Inflammatory macrophage treated with lipopolysaccharide for 1 hour (primary cell): ENCODE data around the gene CHEK1.

Source experiments
- DNase-seq, 2 donors: peaks; one replicate each; pipeline ENCODE4 v3.0.0-alpha.2; 2020 to 2022

Gene CHEK1

GRCh38 chr11:125627236-125627910, 2.4 kb downstream of the CHEK1 start:
- DNase-seq = no peak

DNA sequence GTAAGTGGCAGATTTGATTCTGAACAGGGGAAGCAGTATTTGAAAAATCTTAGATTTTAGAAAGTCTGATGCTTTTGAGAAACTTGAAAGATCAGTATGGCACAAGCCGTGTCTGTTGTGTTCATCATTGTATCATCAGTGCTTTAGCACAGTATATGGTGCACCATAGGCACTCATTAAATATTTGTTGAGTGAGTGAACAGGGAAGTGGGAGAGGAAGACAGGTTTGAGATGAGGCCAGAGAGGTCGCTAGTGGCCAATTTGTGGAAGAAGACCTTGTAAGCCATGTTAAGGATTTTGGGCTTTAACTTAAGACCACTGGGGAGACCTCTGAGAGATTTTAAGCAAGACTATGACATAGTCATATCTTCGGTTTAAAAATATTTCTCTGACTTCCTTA, 12.9 kb downstream of the CHEK1 start:
- no peak for DNase-seq

DNA sequence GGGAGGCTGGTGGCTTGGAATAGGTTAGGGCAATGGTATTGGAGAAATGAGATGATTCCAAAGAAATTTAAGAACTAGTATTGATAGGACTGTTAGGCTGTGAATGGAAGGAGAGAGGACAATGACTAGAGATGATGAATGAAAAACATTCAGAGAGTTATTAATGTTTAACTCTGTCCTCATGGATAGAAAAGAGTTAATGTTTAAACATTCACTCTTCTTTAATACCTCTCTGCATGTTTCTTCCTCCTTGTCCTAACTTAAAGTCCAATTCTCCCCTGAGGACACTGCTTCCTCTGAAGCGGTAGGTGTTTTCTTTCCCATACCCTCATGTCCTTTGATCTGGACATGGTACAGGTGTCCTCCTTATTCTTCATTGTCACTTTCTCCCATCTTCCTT, 13.4 kb downstream of the CHEK1 start:
- no peak for DNase-seq

- no peak for DNase-seq
Measured at GRCh38 chr11:125645871-125646270, 20.9 kb downstream of the CHEK1 start.

GRCh38 chr11:125649465-125650166, 24.7 kb downstream of the CHEK1 start:
- no peak for DNase-seq

DNA sequence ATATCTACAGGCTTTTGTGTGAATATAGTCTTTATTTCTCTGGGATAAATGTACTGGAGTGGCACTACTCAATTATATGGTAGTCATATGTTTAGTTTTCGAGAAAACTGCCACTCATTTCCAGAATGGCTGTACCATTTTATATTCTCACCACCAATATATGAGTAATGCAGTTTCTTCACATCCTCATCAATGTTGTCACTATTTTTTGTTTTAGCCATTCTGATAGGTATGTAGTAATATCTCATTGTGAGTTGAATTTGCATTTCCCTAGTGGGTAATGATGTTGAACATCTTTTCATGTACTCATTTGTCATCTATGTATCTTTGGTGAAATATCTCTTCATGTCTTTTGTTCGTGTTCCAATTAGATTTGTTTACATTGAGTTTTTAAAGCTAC, 37.7 kb downstream of the CHEK1 start:
- no peak for DNase-seq

DNA sequence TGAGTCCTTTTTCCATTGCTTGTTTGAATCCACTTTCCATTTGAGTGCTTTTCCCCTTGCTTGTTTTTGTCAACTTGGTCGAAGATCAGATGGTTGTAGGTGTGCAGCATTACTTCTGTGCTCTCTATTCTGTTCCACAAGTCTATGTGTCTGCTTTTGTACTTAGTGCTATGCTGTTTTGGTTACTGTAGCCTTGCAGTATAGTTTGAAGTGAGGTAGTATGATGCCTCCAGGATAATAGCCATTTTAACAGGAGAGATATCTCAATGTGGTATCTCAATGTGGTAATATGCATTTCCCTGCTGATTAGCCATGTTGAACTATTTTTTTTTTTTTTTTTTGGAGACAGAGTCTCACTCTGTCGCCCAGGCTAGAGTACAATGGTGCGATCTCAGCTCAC, 38.9 kb downstream of the CHEK1 start:
- DNase-seq = no peak

GRCh38 chr11:125667151-125667550, 42.2 kb downstream of the CHEK1 start:
- DNase-seq = no peak

GRCh38 chr11:125670172-125670571, 45.2 kb downstream of the CHEK1 start:
- no peak for DNase-seq

- no peak for DNase-seq
Measured at GRCh38 chr11:125671561-125671960, 46.6 kb downstream of the CHEK1 start.

DNA sequence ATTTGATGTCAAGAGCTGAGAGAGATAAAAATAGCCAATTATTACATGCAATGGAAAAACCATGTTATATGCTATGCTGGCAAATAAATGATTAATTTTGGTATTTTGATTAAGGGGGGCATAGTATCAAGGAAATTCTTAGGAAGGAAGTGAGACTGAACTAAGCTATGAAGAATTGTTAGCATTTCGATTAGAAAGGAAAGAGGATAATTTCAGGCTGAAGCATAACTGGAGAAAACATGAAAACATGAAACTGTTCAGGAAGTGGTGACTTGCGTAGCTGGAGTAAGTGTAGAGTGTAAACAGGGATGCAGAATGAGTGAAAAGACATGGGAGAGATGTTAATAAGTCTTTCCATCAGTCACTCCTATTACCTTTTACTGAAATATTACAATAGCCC, 49.2 kb downstream of the CHEK1 start:
- no peak for DNase-seq

DNA sequence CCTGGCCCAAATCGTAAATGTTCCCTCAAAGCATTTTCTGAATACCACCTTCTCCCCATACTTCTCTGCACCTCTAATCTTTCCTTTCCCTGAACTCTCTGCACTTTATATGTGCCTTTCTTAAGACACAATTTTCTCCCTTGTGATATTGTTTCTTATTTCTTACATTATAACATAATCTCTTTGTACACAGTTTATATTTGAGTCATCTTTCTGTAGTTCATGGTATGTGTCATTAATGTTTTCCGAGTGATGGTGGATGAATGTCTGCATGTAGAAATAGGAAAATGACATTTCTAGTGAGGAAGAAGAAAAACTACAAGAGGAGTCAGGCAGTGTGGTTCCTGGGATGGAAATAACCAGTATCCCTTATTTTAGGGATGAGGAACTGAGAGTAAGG, 50.2 kb downstream of the CHEK1 start:
- no peak for DNase-seq

- DNase-seq = no peak
Measured at GRCh38 chr11:125679397-125679796, 54.4 kb downstream of the CHEK1 start.

- DNase-seq = no peak
Measured at GRCh38 chr11:125679837-125680236, 54.9 kb downstream of the CHEK1 start.

DNA sequence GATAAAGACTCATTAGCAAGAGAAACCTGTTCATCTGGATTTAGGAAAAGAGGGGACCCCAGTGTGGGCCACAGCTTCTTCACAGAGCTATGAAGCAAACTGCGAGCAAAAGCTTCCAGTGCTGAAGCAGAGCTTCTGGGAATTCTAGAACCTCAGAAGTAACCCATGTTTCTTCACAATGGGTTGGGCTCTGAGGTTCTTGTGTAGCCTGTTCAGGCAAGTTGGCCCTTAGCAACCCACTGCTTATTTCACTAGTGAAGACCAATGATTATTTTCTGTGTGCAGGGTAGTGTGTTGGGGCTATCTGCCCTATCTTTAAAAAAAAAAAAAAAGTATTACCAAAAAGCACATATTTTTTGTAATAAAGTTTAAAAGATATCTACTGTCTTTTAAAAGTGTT, 55.8 kb downstream of the CHEK1 start, which contains the start of gene ACRV1:
Gene ACRV1 (minus strand): TSS at position 101 of the 400 bp plus-strand sequence. CDS start 67 bp downstream, at position 34.
- no peak for DNase-seq

DNA sequence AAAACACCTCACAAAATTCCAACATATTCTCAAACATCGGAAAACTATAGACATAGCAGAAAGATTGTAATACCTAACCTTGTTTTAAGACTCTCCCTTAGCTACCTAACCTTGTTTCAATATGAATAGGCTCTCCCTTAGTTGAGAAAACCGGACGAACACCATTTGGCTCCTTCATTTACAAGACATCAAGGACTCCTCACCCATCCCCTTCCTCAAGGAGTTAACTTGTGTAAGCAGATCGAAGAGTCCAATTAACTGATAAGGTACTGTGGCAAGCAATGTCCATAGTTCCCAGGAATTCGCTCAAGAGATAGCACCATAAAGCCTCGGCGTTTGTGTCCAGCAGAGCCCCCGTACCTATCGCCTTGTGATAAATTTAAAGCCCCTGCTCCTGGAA, 60.3 kb downstream of the CHEK1 start:
- DNase-seq = no peak

- DNase-seq = no peak
Measured at GRCh38 chr11:125688066-125688465, 63.1 kb downstream of the CHEK1 start.

GRCh38 chr11:125688632-125689031, 63.7 kb downstream of the CHEK1 start:
- DNase-seq = no peak

DNA sequence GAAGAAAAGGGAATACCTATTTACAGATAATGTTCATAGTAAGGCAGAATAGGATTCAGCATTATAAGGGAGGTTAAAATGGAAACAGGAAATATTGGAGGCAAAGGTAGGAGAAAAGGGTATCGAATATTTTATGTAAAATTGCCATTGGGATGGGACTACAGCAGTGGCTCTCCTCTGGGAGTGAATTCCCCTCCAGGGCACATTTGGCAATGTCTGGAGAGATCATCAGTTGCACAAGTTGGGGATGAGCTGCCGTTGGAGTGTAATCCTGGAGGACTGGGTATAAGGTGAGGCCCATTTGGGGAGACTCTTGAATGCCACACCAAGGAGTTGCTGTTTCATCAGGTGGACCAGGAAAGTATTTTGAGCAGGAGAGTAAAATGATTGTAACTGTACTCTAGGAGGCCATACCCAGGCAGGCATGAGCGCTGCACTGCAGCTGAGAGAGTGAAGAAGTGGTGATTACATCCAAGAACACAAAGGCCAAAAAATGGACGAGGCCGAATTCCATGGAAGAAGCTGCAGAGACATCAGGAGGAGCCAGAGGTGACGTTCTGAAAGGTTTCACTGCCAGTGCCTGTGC, 64.4 kb downstream of the CHEK1 start:
- DNase-seq = no peak

DNA sequence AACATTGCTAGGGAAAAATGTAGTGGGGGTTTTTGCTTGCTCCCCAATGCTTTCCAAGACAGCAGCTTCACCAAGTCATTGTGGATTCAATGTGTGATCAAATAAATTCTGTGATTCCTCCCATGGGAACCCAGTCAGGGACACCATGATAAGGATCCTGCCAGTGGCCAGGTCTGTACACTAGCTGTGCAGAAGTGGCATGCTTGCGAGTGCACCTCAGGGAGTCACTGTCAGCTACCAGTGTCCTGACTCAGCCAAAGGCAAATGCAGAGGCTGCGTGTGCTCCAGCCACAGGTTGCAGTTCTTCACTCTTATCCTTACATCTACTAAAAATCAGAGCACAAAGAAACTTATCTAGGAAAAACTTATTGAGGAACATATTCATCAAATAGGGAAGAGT, 65.0 kb downstream of the CHEK1 start:
- no peak for DNase-seq

DNA sequence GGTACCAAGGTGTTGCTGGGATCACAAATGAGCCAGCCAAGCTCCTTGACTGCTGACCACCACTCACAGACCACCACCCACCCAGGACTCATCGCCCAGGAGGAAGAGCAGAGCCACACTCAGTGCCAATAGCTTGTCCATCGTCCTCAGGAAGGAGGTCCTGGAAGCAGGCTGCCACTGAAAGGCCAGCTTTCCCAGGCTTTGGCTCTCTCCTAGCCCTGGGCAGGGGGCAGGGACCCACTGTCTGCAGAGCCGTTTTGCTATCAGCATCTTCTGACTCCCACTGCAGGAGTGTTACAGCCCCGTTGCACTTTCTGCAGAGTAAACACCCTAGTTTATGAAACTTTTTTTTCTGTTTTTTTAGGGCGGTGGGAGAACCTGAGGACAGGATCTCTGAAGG, 67.9 kb downstream of the CHEK1 start:
- DNase-seq = no peak

GRCh38 chr11:125694951-125695350, 70.0 kb downstream of the CHEK1 start:
- DNase-seq = no peak

- no peak for DNase-seq
Measured at GRCh38 chr11:125701018-125701610, 76.2 kb downstream of the CHEK1 start.
